GM21381 (cell line): ENCODE data around the gene PHRF1.
A peak's percentile ranks its signal among the peaks of the same experiment; 100 is the strongest.

Experiments
- ATAC-seq: cut with Tn5 transposase; IDR thresholded peaks from one replicate; pipeline ENCODE4 v1.9.1; 2021; ENCODE audit warnings: mild to moderate bottlenecking, moderate library complexity; ENCODE audit not compliant: unreplicated experiment

Gene PHRF1

GRCh38 chr11:575996-576768 is at the start of gene PHRF1:
TSS of gene PHRF1 (plus strand) at chr11:576470. CDS start at chr11:581513, 5,043 bp downstream.
- ATAC-seq: peak; percentile 81

GRCh38 chr11:528166-528814 is 48.0 kb upstream of the PHRF1 start:
- ATAC-seq: no peak

GRCh38 chr11:528815-529727 is 47.2 kb upstream of the PHRF1 start:
- no peak for ATAC-seq

- no peak for ATAC-seq
Measured at GRCh38 chr11:529728-530411, 46.4 kb upstream of the PHRF1 start.

- ATAC-seq: no peak
Measured at GRCh38 chr11:530960-531831, 45.1 kb upstream of the PHRF1 start.

- ATAC-seq: no peak
Measured at GRCh38 chr11:531919-532526, 44.2 kb upstream of the PHRF1 start.

GRCh38 chr11:532527-532985 is 43.7 kb upstream of the PHRF1 start:
- ATAC-seq: no peak

- no peak for ATAC-seq
Measured at GRCh38 chr11:532986-533585, 43.2 kb upstream of the PHRF1 start.

- ATAC-seq: no peak
Measured at GRCh38 chr11:533586-534395, 42.5 kb upstream of the PHRF1 start.

GRCh38 chr11:534396-535209 is 41.7 kb upstream of the PHRF1 start:
- peak; percentile 1 for ATAC-seq

- no peak for ATAC-seq
Measured at GRCh38 chr11:535210-535518, 41.1 kb upstream of the PHRF1 start.

- ATAC-seq: peak; percentile 66
Measured at GRCh38 chr11:535519-536454, 40.5 kb upstream of the PHRF1 start, which contains the start of gene HRAS. TSS of gene HRAS (minus strand) at chr11:535576.

- peak; percentile 47 for ATAC-seq
Measured at GRCh38 chr11:536841-537621, 39.2 kb upstream of the PHRF1 start, which contains the start of gene LRRC56. TSS of gene LRRC56 (plus strand) at chr11:537527. CDS start at chr11:540685, 3,158 bp downstream.

GRCh38 chr11:537622-538430 is 38.4 kb upstream of the PHRF1 start:
- no peak for ATAC-seq
